Right lobe of liver (tissue), 6 donors: ENCODE results near the gene RBM47. TPM values are rescaled to one million over a fixed set of nuclear protein-coding genes. Genes with fewer than 3 reads are reported as not detected.

ENCODE experiments used
- ATAC-seq, 4 donors: fragments of 200-7000 bp; cut with Tn5 transposase; one replicate each; pipeline ENCODE4 v1.9.1; 2020; ENCODE audit warnings: mild to moderate bottlenecking in 4 of 4, moderate library complexity in 4 of 4
- DNase-seq, 3 donors: peaks; one replicate each; pipeline ENCODE4 v3.0.0-alpha.2; 2020
- H3K27ac ChIP-seq, 3 donors: fragments of 200-600 bp; one replicate each; pipeline ENCODE4 v1.8.0; 2022
- H3K27me3 ChIP-seq, 2 donors: fragments of 200-600 bp; one replicate each; pipeline ENCODE4 v1.8.0; 2022
- H3K36me3 ChIP-seq, 4 donors: fragments of 200-600 bp; sonication (generic) in 1 of 4; one replicate each; pipeline versions ENCODE4 v1.5.1 to v1.8.0; 2017 to 2022; ENCODE audit warnings: control low read depth in 1 of 4
- H3K4me1 ChIP-seq, 4 donors: fragments of 200-600 bp; sonication (generic) in 1 of 4; one replicate each; pipeline versions ENCODE4 v1.5.1 to v1.8.0; 2017 to 2022; ENCODE audit warnings: control low read depth in 1 of 4
- H3K4me3 ChIP-seq, 3 donors: fragments of 200-600 bp; one replicate each; pipeline ENCODE4 v1.8.0; 2022
- H3K9me3 ChIP-seq, 4 donors: fragments of 200-600 bp; sonication (generic) in 1 of 4; one replicate each; pipeline versions ENCODE4 v1.5.1 to v1.8.0; 2017 to 2022; ENCODE audit warnings: control low read depth in 1 of 4
- CTCF ChIP-seq, 4 donors: fragments of 200-600 bp in 3 of 4; fragments of 450-650 bp in 1 of 4; IDR thresholded peaks; one replicate each; pipeline versions ENCODE4 v1.5.1 to v1.8.0; 2016 to 2022; ENCODE audit warnings: antibody characterized with exemption in 4 of 4, mild to moderate bottlenecking in 2 of 4
- POLR2A ChIP-seq: fragments of 450-650 bp; IDR thresholded peaks from one replicate; pipeline ENCODE4 v1.6.1; 2017; ENCODE audit warnings: antibody characterized with exemption, mild to moderate bottlenecking
- WGBS: methylation state at CpG from one replicate; pipeline ENCODE4 v1.1.6; 2018; ENCODE audit warnings: low coverage, low lambda C conversion rate; ENCODE audit not compliant: insufficient coverage; ENCODE audit errors: missing lambda C conversion rate; 5-methylcytosine and 5-hydroxymethylcytosine counted together
- intact Hi-C, 2 donors: fragments of 100-400 bp; cut with DNase I; formaldehyde crosslinking; loops; one replicate each; pipeline versions ENCODE4 v1.11.2 to v1.14.1; 2022
- total RNA-seq, 6 experiments: library from RNA; depleted of rRNA in 2 of 6; stranded (reverse); fragments of >200 nt in 2 of 6; fragmentation: NEBNext Ultra II Directional in 3 of 6; extraction: Animal tissue kit (Norgen Biotek cat#: 25700) in 3 of 6; gene quantifications; one replicate each; pipeline versions ENCODE4 v1.1.0 to v1.2.4, GENCODE V29; 2016 to 2023
- donor health status: DM: no; HTN: yes; CAD: no.
- donor health status: DM: no; HTN: no; CAD: no.
- donor health status: DM: no; HTN: no; CAD: no.
- donor health status: DM: no; HTN: yes; CAD: no.
- donor health status: DM: no; HTN: yes; CAD: no.

The RBM47 gene
- total RNA-seq, 6 experiments from 2014 or later, result 29.5 to 85.0 (median 51.1) TPM

DNA sequence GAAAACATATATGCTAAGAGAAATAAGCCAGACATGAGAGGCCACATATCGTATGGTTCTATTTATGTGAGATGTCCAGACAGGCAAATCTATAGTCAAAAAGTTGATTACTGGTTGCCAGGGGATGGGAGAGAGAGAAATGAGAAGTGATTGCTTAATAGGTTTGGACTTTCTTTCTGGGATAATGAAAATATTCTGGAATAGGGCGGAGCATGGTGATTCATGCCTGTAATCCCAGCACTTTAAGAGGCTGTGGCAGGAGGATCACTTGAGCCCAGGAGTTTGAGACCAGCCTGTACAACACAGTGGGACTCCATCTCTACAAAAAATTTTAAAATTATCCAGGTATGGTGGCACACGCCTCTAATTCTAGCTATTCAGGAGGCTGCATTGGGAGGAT lies 22.4 kb downstream of the RBM47 start:
- intact Hi-C loops, result no loop called here
- Histone ChIP-seq H3K27me3 (no peaks in the 10 kb centered on the region), H3K4me3 (no peak overlapping the region), H3K27ac (peak overlapping the region in 2 of 3 donors; percentile 4 to 30), H3K4me1 (peaks cover 0 to 20% (median 3%) of the 10 kb centered on the region in 4 donors), H3K36me3 (no peaks in the 10 kb centered on the region), H3K9me3 (no peaks in the 10 kb centered on the region)
- 82% methylated on average over 3 of the region's 3 CpGs for WGBS
- no peak for TF ChIP-seq CTCF (IDR thresholded peaks at IDR 0.05)
- peak; percentile 34 to 82 (median 54) for ATAC-seq
- peak in 1 of 3 donors; percentile 11 for DNase-seq

- peak; percentile 81 to 95 (median 90) for ATAC-seq
- H3K9me3 ChIP-seq, result no peaks in the 10 kb centered on the region
- H3K36me3 ChIP-seq, result no peaks in the 10 kb centered on the region
- H3K27ac ChIP-seq, result peak overlapping the region in 1 of 3 donors; percentile 30
- H3K4me1 ChIP-seq, result peaks cover 0 to 20% (median 3%) of the 10 kb centered on the region in 4 donors
- TF ChIP-seq CTCF (IDR thresholded peaks at IDR 0.05) (peak; percentile 13 to 47 (median 28)), POLR2A (no peak)
- H3K4me3 ChIP-seq, result no peak overlapping the region
- no peaks in the 10 kb centered on the region for H3K27me3 ChIP-seq
- DNase-seq, result peak; percentile 50 to 84 (median 79)
- intact Hi-C loops, result no loop called here
- 38% methylated on average over 6 of the region's 6 CpGs for WGBS
These were observed 23.4 kb downstream of the RBM47 start for GRCh38 chr4:40606239-40606767.

DNA sequence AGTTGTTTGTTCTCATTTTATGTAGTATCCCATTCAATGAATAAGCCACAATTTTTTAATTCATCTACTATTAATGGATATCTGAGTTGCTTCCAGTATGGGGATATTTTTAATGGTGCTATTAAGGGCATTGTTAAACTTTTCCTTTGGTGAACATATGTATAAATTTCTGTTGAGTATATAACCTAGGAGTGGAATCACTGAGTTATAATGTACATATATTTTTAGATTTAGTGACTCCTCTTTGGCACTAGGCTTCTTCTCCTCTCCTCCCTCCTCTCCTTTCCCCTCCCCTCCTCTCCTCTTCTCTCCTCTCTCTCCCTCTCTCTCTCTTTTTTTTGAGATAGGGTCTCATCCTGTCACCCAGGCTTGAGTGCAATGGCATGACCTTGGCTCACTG lies 26.4 kb downstream of the RBM47 start:
- DNase-seq (no peak), ATAC-seq (no peak)
- Histone ChIP-seq H3K4me1 (peaks cover 0 to 20% (median 3%) of the 10 kb centered on the region in 4 donors), H3K27ac (no peak overlapping the region), H3K27me3 (no peaks in the 10 kb centered on the region), H3K36me3 (no peaks in the 10 kb centered on the region), H3K4me3 (no peak overlapping the region), H3K9me3 (no peaks in the 10 kb centered on the region)
- intact Hi-C loops, result no loop called here
- no peak for TF ChIP-seq CTCF (IDR thresholded peaks at IDR 0.05)
- TF ChIP-seq POLR2A, result no peak

GRCh38 chr4:40601641-40602040 lies 28.0 kb downstream of the RBM47 start:
- H3K27ac ChIP-seq, result peak overlapping the region; percentile 6 to 43 (median 33)
- no peaks in the 10 kb centered on the region for H3K27me3 ChIP-seq
- DNase-seq (no peak), ATAC-seq (peak in 3 of 4 donors; percentile 10 to 30 (median 25))
- H3K9me3 ChIP-seq, result no peaks in the 10 kb centered on the region
- WGBS, result 71% methylated on average over 6 of the region's 7 CpGs
- TF ChIP-seq CTCF (IDR thresholded peaks at IDR 0.05), result no peak
- no peak for TF ChIP-seq POLR2A
- no peak overlapping the region for H3K4me3 ChIP-seq
- H3K36me3 ChIP-seq, result peaks cover 0 to under 1% (median 0%) of the 10 kb centered on the region in 4 donors
- intact Hi-C loops, result no loop called here
- peaks cover 0 to 8% (median 1%) of the 10 kb centered on the region in 4 donors for H3K4me1 ChIP-seq
